Right atrium auricular region (tissue), 2 donors: ENCODE results near the gene SMOC2. TPM values are rescaled to one million over a fixed set of nuclear protein-coding genes. Genes with fewer than 3 reads are reported as not detected.

ENCODE experiments used
- DNase-seq: peaks from one replicate; pipeline ENCODE4 v3.0.0-alpha.2; 2019; ENCODE audit warnings: low spot score
- H3K27ac ChIP-seq, 2 donors: fragments of 200-600 bp; sonication (generic); 1 replicate in 1 of 2; 2 replicates in 1 of 2; pipeline ENCODE4 v1.5.1; 2016 to 2019
- H3K27me3 ChIP-seq, 2 donors: fragments of 200-600 bp; sonication (generic); one replicate each; pipeline versions ENCODE4 v1.5.1 to v1.6.0; 2017 to 2019
- H3K36me3 ChIP-seq: fragments of 200-600 bp; sonication (generic); one replicate; pipeline ENCODE4 v1.5.1; 2016
- H3K4me1 ChIP-seq, 2 donors: fragments of 200-600 bp; sonication (generic); one replicate each; pipeline versions ENCODE4 v1.5.1 to v1.6.0; 2017 to 2019
- H3K4me3 ChIP-seq, 2 donors: fragments of 200-600 bp; sonication (generic); 1 replicate in 1 of 2; 2 replicates in 1 of 2; pipeline ENCODE4 v1.5.1; 2017 to 2019; ENCODE audit warnings: mild to moderate bottlenecking in 1 of 2, moderate library complexity in 1 of 2
- H3K9me3 ChIP-seq, 2 donors: fragments of 200-600 bp; sonication (generic); one replicate each; pipeline ENCODE4 v1.5.1; 2019
- total RNA-seq, 2 donors: library from RNA; depleted of rRNA; stranded (reverse); fragments of >200 nt; gene quantifications; one replicate each; pipeline ENCODE4 v1.1.0, GENCODE V29; 2016
- TF ChIP-seq, protein P1 (sequence below), 2 donors: fragments of 200-600 bp; sonication (generic); IDR thresholded peaks; one replicate each; pipeline ENCODE4 v1.5.1; 2019; ENCODE audit warnings: antibody characterized with exemption in 2 of 2

Gene SMOC2
- total RNA-seq, 2 donors from 2014 or later: 10.8 to 31.7 TPM

DNA sequence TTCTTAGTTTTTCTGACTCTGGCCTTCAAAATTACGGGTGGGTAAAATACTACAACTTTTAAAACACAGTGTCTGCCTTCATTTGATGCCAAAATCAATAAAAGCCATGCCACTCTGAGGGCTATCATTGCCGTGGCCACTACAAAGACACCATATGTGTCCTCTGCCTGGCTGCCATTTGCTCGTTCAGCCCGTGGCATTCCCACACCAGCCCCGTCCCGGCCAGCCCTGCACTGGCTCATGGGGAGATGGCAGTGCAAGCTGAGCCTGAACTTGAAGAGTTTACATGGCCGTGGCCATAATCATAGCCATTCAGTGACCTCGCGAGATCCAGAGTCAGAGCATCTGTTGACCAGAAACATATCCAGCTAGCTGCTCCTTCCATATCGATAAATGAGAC, 79.2 kb downstream of the SMOC2 start:
- Histone ChIP-seq H3K27me3 (no peaks in the 10 kb centered on the region), H3K36me3 (no peaks in the 10 kb centered on the region), H3K4me1 (no peaks in the 10 kb centered on the region), H3K27ac (no peak overlapping the region), H3K4me3 (no peak overlapping the region), H3K9me3 (no peaks in the 10 kb centered on the region)
- TF ChIP-seq, protein P1, sequence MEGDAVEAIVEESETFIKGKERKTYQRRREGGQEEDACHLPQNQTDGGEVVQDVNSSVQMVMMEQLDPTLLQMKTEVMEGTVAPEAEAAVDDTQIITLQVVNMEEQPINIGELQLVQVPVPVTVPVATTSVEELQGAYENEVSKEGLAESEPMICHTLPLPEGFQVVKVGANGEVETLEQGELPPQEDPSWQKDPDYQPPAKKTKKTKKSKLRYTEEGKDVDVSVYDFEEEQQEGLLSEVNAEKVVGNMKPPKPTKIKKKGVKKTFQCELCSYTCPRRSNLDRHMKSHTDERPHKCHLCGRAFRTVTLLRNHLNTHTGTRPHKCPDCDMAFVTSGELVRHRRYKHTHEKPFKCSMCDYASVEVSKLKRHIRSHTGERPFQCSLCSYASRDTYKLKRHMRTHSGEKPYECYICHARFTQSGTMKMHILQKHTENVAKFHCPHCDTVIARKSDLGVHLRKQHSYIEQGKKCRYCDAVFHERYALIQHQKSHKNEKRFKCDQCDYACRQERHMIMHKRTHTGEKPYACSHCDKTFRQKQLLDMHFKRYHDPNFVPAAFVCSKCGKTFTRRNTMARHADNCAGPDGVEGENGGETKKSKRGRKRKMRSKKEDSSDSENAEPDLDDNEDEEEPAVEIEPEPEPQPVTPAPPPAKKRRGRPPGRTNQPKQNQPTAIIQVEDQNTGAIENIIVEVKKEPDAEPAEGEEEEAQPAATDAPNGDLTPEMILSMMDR (IDR thresholded peaks at IDR 0.05): no peak
- DNase-seq: no peak

DNA sequence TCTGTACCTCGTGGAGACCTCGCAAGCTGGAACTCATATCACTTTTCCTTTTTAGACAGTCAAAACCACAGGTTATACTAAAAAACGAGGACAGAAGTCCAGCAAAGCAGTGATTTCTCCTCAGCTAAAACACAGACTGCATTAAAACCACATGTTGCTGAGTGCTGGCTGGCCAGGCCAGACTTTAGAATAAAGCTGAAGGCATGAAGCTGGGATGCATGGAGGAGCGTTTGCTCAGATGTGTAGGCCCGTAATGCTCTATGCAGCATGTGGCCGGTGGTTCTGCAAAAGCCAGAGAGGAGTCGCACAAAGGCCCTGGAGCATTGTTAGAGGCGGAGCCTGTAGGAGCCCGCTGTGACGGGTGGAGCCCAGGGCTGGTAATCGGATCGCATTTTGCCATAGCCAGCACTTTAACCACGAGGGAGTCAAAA, 83.6 kb downstream of the SMOC2 start:
- no peak for DNase-seq
- H3K9me3 ChIP-seq: no peaks in the 10 kb centered on the region
- no peaks in the 10 kb centered on the region for H3K36me3 ChIP-seq
- peak overlapping the region; percentile 22 to 74 for H3K27ac ChIP-seq
- H3K4me3 ChIP-seq: no peak overlapping the region
- TF ChIP-seq, protein P1 (IDR thresholded peaks at IDR 0.05): no peak
- H3K4me1 ChIP-seq: peaks cover 0 to 19% of the 10 kb centered on the region in 2 donors
- no peaks in the 10 kb centered on the region for H3K27me3 ChIP-seq

DNA sequence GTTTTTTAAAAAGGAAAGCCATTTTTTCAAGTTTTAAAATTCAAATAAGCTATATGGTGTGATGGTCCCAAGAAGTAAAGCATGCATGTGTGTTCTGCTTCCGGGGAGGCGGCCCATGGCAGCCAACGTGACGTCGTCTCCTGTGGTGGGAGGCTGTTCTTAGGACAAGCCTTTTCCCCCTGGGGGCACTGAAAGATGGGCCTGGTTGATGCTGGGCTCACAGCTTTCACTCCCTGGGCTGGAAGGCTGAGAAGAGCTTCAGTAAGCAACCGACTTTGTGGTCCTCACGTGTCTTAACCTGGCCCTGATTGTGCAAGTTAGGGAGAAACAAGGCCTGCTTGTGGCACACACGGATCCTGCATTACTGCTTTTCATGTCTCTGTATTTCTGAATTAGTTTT, 84.1 kb downstream of the SMOC2 start:
- no peak for DNase-seq
- peaks cover 0 to 19% of the 10 kb centered on the region in 2 donors for H3K4me1 ChIP-seq

DNA sequence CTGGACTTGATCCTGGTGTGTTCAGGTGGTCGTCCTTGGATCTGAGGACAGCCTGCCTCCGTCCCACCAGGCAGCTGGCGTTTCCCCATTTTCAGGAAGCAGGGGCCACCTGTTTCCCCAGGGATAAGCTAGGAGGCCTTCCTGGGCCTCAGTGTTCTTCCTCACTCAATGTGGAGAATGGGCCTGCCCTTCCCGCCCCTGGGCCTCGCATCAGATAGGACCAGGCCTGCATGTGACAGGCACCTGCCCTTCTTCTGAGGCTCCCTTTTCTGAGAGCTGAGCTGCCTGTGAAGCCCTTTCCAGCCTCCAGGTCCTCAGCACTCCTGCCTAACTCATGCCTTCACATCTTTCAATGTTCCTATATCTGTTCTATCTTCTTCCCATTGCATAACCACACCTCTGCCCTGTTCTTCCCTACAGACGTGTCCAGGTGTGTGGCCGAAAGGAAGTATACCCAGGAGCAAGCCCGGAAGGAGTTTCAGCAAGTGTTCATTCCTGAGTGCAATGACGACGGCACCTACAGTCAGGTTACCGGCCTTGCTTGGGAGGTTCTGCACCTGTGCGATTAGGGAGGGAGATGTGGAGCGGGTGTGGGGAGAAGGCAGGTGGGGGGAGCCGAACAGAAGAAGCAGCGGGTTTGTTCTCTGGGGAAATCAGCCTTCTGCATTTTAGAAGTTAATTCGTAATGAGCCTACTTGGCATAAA, 85.1 kb downstream of the SMOC2 start:
- Histone ChIP-seq H3K27ac (peak overlapping the region; percentile 73 to 74), H3K27me3 (no peaks in the 10 kb centered on the region), H3K9me3 (no peaks in the 10 kb centered on the region), H3K4me1 (peaks cover 0 to 19% of the 10 kb centered on the region in 2 donors), H3K36me3 (no peaks in the 10 kb centered on the region), H3K4me3 (no peak overlapping the region)
- no peak for DNase-seq
- TF ChIP-seq, protein P1 (IDR thresholded peaks at IDR 0.05): no peak

More for the DNA sequence above, 84.1 kb downstream of the SMOC2 start:
- Histone ChIP-seq H3K27ac (peak overlapping the region; percentile 22 to 74), H3K4me3 (no peak overlapping the region), H3K27me3 (no peaks in the 10 kb centered on the region), H3K36me3 (no peaks in the 10 kb centered on the region), H3K9me3 (no peaks in the 10 kb centered on the region)
- TF ChIP-seq, protein P1 (IDR thresholded peaks at IDR 0.05): no peak

DNA sequence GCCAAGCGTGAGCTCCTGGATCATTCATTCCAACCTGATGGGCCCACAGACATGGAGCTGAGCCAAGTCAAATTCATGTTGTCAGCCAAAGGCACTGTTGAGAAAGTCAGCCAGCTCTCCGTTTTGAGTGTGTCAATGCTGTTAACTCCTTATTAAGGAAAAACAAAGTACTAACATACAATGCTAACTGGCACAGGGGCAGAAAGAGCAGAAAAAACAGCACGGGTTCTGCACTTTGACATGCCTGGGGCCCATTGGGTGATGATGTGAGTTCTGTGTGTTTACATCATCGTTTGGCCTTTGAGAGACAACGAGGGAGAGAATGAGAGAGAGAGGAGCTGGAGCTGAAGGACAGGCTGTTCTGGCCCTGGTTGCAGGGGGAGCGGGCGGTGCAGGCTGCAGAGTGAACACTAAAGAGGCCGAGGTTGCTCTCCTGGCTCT, 85.9 kb downstream of the SMOC2 start:
- H3K27me3 ChIP-seq: no peaks in the 10 kb centered on the region

More for the DNA sequence above, 85.9 kb downstream of the SMOC2 start:
- H3K4me1 ChIP-seq: peaks cover 0 to 19% of the 10 kb centered on the region in 2 donors
- no peaks in the 10 kb centered on the region for H3K36me3 ChIP-seq
- no peak overlapping the region for H3K4me3 ChIP-seq
- peak overlapping the region; percentile 73 to 74 for H3K27ac ChIP-seq
- H3K9me3 ChIP-seq: no peaks in the 10 kb centered on the region
- peak; percentile 64 for DNase-seq
- TF ChIP-seq, protein P1 (IDR thresholded peaks at IDR 0.05): no peak
